ENCODE results near the gene BTG1. TPM values are rescaled to one million over a fixed set of nuclear protein-coding genes. Genes with fewer than 3 reads are reported as not detected.
A peak's percentile ranks its signal among the peaks of the same experiment; 100 is the strongest.

Gene BTG1
- total RNA-seq, 1 donor, result 25.0 TPM

GRCh38 chr12:92130999-92131398 lies 14.6 kb downstream of the BTG1 start:
- H3K79me2 ChIP-seq (ENCODE audit: insufficient read depth, low read length), result peaks cover 69% of the 10 kb centered on the region
- peak overlapping the region; percentile 52 for H3K4me2 ChIP-seq (ENCODE audit: insufficient read depth, low read length)
- no peak overlapping the region for H3K27ac ChIP-seq (ENCODE audit: low read depth, low read length)
- no peak for DNase-seq (ENCODE audit: insufficient read length, low spot score, missing footprints)
- peaks cover 48% of the 10 kb centered on the region for H3K4me1 ChIP-seq (ENCODE audit: insufficient read depth, low read length)
- no peaks in the 10 kb centered on the region for H3K9me3 ChIP-seq (ENCODE audit: low read depth, low read length)
- TF ChIP-seq CTCF (IDR thresholded peaks at IDR 0.05; ENCODE audit: extremely low read depth, low read depth, low read length), result no peak
- no peaks in the 10 kb centered on the region for H4K20me1 ChIP-seq (ENCODE audit: insufficient read depth, low read length)
- H2AFZ ChIP-seq (ENCODE audit: low read length), result no peak overlapping the region
- H3K36me3 ChIP-seq (ENCODE audit: insufficient read depth, low read length), result no peaks in the 10 kb centered on the region
- no peak overlapping the region for H3K4me3 ChIP-seq (ENCODE audit: insufficient read depth, low read length)
- H3K27me3 ChIP-seq (ENCODE audit: insufficient read depth, low read length), result no peaks in the 10 kb centered on the region

GRCh38 chr12:92129609-92130008 lies 16.0 kb downstream of the BTG1 start:
- Histone ChIP-seq H3K27me3 (ENCODE audit: insufficient read depth, low read length) (no peaks in the 10 kb centered on the region), H4K20me1 (ENCODE audit: insufficient read depth, low read length) (no peaks in the 10 kb centered on the region), H3K4me3 (ENCODE audit: insufficient read depth, low read length) (no peak overlapping the region), H3K4me2 (ENCODE audit: insufficient read depth, low read length) (no peak overlapping the region), H3K9me3 (ENCODE audit: low read depth, low read length) (no peaks in the 10 kb centered on the region), H3K27ac (ENCODE audit: low read depth, low read length) (no peak overlapping the region), H3K4me1 (ENCODE audit: insufficient read depth, low read length) (peaks cover 37% of the 10 kb centered on the region), H3K36me3 (ENCODE audit: insufficient read depth, low read length) (no peaks in the 10 kb centered on the region), H2AFZ (ENCODE audit: low read length) (no peak overlapping the region), H3K79me2 (ENCODE audit: insufficient read depth, low read length) (peaks cover 69% of the 10 kb centered on the region)
- no peak for DNase-seq (ENCODE audit: insufficient read length, low spot score, missing footprints)
- no peak for TF ChIP-seq CTCF (IDR thresholded peaks at IDR 0.05; ENCODE audit: extremely low read depth, low read depth, low read length)

- Histone ChIP-seq H3K4me2 (ENCODE audit: insufficient read depth, low read length) (no peak overlapping the region), H4K20me1 (ENCODE audit: insufficient read depth, low read length) (no peaks in the 10 kb centered on the region), H3K36me3 (ENCODE audit: insufficient read depth, low read length) (no peaks in the 10 kb centered on the region), H3K27me3 (ENCODE audit: insufficient read depth, low read length) (no peaks in the 10 kb centered on the region), H3K79me2 (ENCODE audit: insufficient read depth, low read length) (peaks cover 63% of the 10 kb centered on the region), H3K9me3 (ENCODE audit: low read depth, low read length) (no peaks in the 10 kb centered on the region), H3K4me3 (ENCODE audit: insufficient read depth, low read length) (no peak overlapping the region), H3K4me1 (ENCODE audit: insufficient read depth, low read length) (peaks cover 27% of the 10 kb centered on the region), H2AFZ (ENCODE audit: low read length) (no peak overlapping the region), H3K27ac (ENCODE audit: low read depth, low read length) (no peak overlapping the region)
- TF ChIP-seq CTCF (IDR thresholded peaks at IDR 0.05; ENCODE audit: extremely low read depth, low read depth, low read length), result no peak
- DNase-seq (ENCODE audit: insufficient read length, low spot score, missing footprints), result no peak
Measured at GRCh38 chr12:92128612-92129011, 17.0 kb downstream of the BTG1 start.

GRCh38 chr12:92124689-92125029 lies 21.0 kb downstream of the BTG1 start:
- no peaks in the 10 kb centered on the region for H3K27me3 ChIP-seq (ENCODE audit: insufficient read depth, low read length)
- no peak for DNase-seq (ENCODE audit: insufficient read length, low spot score, missing footprints)
- H3K36me3 ChIP-seq (ENCODE audit: insufficient read depth, low read length), result no peaks in the 10 kb centered on the region
- no peak overlapping the region for H3K27ac ChIP-seq (ENCODE audit: low read depth, low read length)
- no peak overlapping the region for H3K4me2 ChIP-seq (ENCODE audit: insufficient read depth, low read length)
- H3K4me3 ChIP-seq (ENCODE audit: insufficient read depth, low read length), result no peak overlapping the region
- H4K20me1 ChIP-seq (ENCODE audit: insufficient read depth, low read length), result no peaks in the 10 kb centered on the region
- peaks cover 31% of the 10 kb centered on the region for H3K79me2 ChIP-seq (ENCODE audit: insufficient read depth, low read length)
- TF ChIP-seq CTCF (IDR thresholded peaks at IDR 0.05; ENCODE audit: extremely low read depth, low read depth, low read length), result no peak
- H2AFZ ChIP-seq (ENCODE audit: low read length), result no peak overlapping the region
- no peaks in the 10 kb centered on the region for H3K9me3 ChIP-seq (ENCODE audit: low read depth, low read length)
- no peaks in the 10 kb centered on the region for H3K4me1 ChIP-seq (ENCODE audit: insufficient read depth, low read length)

Data from osteoblast (primary cell).